GM10266 (cell line): Measurements from ENCODE around the gene RHOA.

Experiments
- DNase-seq: peaks from one replicate; pipeline ENCODE4 v3.0.0; 2012; ENCODE audit errors: extremely low spot score
- TF ChIP-seq, protein P1 (sequence below): IDR thresholded peaks from 2 replicates; pipeline ENCODE4 v1.5.1; 2012; ENCODE audit warnings: mild to moderate bottlenecking, low read depth; ENCODE audit not compliant: control insufficient read depth, insufficient read depth; ENCODE audit errors: missing control alignments

Gene RHOA

DNA sequence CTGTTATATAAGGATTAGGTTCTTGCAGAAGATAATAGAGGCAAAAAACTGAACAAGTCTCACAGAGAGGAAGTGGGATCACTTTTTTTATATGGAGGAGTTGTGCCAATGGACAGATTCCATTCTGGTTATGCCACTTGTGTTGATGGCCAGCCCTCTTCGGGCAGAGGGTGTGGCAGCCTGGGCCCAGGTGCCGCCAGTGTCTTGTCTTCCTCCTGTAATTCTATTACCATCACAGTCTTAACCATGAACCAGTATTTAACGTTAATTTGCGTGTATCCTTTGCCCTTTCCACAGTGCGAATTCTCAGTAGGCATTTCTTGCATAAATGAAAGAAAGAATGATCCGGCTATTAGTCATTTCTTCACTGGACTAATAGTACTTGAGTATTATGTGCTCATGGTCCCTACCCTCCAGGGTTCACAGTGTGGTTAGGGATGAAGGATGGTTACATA lies 65.0 kb downstream of the RHOA start:
- TF ChIP-seq, protein P1, sequence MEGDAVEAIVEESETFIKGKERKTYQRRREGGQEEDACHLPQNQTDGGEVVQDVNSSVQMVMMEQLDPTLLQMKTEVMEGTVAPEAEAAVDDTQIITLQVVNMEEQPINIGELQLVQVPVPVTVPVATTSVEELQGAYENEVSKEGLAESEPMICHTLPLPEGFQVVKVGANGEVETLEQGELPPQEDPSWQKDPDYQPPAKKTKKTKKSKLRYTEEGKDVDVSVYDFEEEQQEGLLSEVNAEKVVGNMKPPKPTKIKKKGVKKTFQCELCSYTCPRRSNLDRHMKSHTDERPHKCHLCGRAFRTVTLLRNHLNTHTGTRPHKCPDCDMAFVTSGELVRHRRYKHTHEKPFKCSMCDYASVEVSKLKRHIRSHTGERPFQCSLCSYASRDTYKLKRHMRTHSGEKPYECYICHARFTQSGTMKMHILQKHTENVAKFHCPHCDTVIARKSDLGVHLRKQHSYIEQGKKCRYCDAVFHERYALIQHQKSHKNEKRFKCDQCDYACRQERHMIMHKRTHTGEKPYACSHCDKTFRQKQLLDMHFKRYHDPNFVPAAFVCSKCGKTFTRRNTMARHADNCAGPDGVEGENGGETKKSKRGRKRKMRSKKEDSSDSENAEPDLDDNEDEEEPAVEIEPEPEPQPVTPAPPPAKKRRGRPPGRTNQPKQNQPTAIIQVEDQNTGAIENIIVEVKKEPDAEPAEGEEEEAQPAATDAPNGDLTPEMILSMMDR = no peak
- DNase-seq = no peak

DNA sequence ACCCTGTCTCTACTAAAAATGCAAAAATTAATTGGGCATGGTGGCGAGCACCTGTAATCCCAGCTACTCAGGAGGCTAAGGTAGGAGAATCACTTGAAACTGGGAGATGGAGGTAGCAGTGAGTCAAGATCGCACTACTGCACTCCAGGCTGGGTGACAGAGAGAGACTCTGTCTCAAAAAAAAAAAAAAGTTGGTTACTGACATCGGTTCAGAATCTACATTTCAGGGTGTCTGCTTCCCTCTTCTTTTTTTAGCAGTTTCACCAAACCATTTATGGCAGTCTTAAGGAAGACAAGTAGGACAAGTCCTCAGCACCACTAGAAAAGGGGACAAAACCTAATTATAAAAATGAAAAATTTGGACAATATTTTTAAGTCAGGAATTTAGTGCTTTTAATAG lies 68.6 kb downstream of the RHOA start:
- no peak for DNase-seq
- TF ChIP-seq, protein P1 = no peak

DNA sequence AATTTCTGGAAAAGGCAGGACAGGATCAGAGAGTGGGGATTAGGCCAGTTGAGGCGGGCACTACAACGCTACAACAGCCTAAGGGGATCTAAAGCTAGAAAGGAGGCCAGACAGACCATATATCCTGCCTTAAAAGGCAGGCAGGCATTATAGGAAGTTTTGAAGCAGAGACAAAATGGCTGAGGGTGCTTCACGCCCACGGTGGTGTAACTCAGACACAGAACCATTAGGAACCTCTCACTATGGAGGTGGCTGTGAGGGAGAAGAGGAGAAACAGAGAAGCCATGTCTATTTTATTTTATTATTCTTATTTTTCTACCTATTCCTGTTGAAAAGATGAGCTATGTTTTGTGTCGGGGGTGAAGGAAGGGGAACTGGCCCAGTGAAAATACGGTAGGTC lies 69.8 kb downstream of the RHOA start:
- TF ChIP-seq, protein P1 = no peak
- DNase-seq = no peak

DNA sequence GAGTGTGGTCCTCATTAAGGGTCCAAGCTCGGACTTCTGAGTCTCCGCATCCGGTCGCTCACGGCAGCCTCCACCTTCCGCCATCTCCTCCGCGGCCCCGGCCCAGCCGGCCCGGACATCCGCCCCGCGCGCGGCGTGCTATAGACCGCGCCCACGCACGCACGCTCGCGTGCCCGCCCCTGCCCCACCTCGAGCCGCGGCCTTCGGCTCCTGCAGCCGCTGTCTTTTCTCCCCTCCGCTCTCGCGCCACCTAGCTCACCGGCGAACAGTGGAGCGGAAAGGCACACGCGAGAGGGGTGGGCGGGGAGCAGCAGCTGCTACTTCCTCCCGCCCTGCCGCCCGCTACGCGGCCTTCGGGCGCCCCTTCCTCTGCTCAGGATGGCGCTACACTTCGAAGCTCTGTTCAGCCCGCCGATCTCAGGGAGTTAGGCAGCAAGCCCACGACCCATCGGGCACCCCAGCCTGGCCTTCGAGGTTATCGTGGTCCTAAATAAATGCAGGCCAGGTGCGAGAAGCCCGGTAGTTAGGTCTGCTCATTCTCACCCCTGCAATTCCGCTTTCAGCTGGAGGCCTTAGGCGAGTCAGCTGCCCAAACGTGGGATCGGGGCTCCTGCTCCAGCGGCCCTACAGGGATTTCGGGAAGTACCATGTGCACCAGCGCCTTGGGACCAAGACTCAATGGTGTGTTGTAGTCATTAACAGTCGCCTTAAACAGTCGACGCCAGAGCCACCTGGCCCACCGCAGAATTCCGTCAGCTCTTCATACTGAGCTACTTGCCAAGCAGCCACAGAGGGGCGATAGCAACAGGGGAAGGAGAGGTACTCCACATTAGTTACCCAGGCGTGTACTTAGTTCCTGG lies 71.6 kb downstream of the RHOA start, which contains the start of gene USP4:
Gene USP4, minus strand, starts transcription at position 113 of the 860 bp plus-strand sequence. Its CDS starts 29 bp downstream, at position 84.
- peak; percentile 92 for DNase-seq
- TF ChIP-seq, protein P1 = peak; percentile 70

DNA sequence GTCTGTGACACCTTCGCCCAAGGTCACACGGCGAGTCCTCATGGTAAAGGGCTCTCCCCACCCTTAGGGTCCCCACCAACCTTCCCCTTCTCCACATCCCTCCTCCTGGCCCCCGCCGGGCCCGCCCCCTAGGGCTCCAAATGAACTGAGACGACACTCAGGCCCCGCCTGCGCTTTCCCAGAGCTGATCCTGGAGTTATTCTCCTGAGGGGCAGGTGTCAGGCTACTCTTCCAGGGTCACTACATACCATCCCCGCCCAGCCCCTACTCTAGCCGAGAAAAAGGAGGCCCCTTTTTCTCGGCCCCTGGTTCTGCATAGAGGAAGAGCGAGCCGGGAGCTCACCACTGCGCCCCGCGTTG lies 72.2 kb downstream of the RHOA start:
- no peak for DNase-seq
- TF ChIP-seq, protein P1 = no peak

DNA sequence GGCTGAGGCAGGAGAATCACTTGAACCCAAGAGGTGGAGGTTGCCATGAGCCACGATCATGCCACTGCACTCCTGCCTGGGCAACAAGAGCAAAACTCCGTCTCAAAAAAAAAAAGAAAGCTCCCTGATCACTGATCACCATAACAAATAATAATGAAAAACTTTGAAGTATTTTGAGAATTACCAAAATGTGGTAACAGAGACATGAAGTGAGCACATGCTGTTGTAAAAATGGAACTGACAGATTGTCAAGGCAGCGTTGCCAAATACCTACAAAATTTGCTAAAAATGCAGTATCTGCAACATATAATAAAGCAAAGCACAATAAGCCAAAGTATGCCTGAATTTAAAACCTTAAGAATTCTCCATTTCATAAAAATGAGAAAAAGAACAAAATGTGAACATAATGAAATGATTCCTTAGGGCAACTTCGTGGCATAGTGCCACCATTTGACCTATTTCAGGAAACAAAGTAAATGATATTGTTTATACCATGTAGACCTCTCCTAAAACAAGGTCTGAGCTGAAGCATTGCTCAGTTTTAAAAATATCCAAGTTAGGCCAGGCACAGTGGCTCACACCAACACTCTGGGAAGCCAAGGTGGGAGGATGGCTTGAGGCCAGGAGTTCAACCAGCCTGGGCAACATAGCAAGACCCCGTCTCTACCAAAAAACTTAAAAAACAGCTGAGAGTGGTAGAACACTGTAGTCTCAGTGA lies 77.7 kb downstream of the RHOA start:
- no peak for DNase-seq
- TF ChIP-seq, protein P1 = no peak

DNA sequence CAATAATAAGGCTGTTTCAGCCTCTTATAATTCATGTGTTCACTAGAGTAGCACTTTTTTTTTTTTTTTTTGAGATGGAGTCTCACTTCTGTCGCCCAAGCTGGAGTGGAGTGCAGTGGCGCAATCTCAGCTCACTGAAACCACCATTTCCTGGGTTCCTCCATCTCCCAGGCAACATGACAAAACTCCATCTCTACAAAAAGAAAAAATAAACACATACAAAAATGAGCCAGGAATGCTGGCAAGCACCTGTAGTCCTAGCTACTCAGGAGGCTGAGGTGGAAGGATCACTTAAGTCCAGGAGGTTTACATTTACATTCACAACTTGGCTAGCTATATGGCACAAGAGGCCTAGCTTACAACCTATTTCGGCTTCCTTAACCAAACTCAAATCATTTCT lies 78.7 kb downstream of the RHOA start:
- TF ChIP-seq, protein P1 = no peak
- DNase-seq = no peak
